Left lung (tissue), 10 donors: ENCODE results near the gene PSMD5. TPM values are rescaled to one million over a fixed set of nuclear protein-coding genes. Genes with fewer than 3 reads are reported as not detected.

Experiments used
- ATAC-seq: fragments of 200-7000 bp; cut with Tn5 transposase; one replicate; pipeline ENCODE4 v1.9.1; 2020; ENCODE audit warnings: moderate library complexity
- DNase-seq, 4 donors: peaks; one replicate each; pipeline ENCODE4 v3.0.0-alpha.2; 2013 to 2020
- H3K27ac ChIP-seq, 2 donors: fragments of 200-600 bp; sonication (generic) in 1 of 2; one replicate each; pipeline versions ENCODE4 v1.5.0 to v1.8.0; 2020 to 2021
- H3K27me3 ChIP-seq, 2 donors: fragments of 200-600 bp; sonication (generic) in 1 of 2; one replicate each; pipeline versions ENCODE4 v1.5.0 to v1.8.0; 2020 to 2021
- H3K36me3 ChIP-seq, 2 donors: fragments of 200-600 bp; sonication (generic) in 1 of 2; one replicate each; pipeline versions ENCODE4 v1.5.0 to v1.8.0; 2020 to 2021
- H3K4me1 ChIP-seq, 2 donors: fragments of 200-600 bp; one replicate each; pipeline ENCODE4 v1.8.0; 2021
- H3K4me3 ChIP-seq, 2 donors: fragments of 200-600 bp; sonication (generic) in 1 of 2; one replicate each; pipeline versions ENCODE4 v1.5.0 to v1.8.0; 2020 to 2021; ENCODE audit warnings: mild to moderate bottlenecking in 1 of 2
- H3K9me3 ChIP-seq, 2 donors: fragments of 200-600 bp; sonication (generic) in 1 of 2; one replicate each; pipeline versions ENCODE4 v1.5.0 to v1.8.0; 2020 to 2021
- CTCF ChIP-seq, 2 donors: fragments of 200-600 bp; sonication (generic) in 1 of 2; IDR thresholded peaks; one replicate each; pipeline versions ENCODE4 v1.5.0 to v1.8.0; 2021; ENCODE audit warnings: antibody characterized with exemption in 2 of 2
- intact Hi-C, 2 donors: fragments of 100-400 bp; cut with DNase I; formaldehyde crosslinking; loops; one replicate each; pipeline versions ENCODE4 v1.11.2 to v1.14.2; 2022
- polyA plus RNA-seq, 6 donors: library from polyadenylated mRNA; unstranded; fragments of 120-200 nt; gene quantifications; one replicate each; pipeline ENCODE4 v1.2.1, GENCODE V29; 2013; ENCODE audit not compliant: insufficient read length in 6 of 6
- total RNA-seq, 2 donors: library from RNA; stranded (reverse); fragmentation: NEBNext Ultra II Directional; extraction: Animal tissue kit (Norgen Biotek cat#: 25700); gene quantifications; one replicate each; pipeline ENCODE4 v1.2.1, GENCODE V29; 2021
- donor health status: DM: no; HTN: yes; CAD: no.
- donor health status: DM: no; HTN: no; CAD: no.

Gene PSMD5
- total and polyA plus RNA-seq, 8 donors = 34.0 to 52.1 (median 43.6) TPM

GRCh38 chr9:120801441-120801840 lies 41.3 kb downstream of the PSMD5 start:
- TF ChIP-seq CTCF (IDR thresholded peaks at IDR 0.05) = no peak
- Histone ChIP-seq H3K9me3 (peaks cover 0 to 24% of the 10 kb centered on the region in 2 donors), H3K27ac (no peak overlapping the region), H3K4me3 (no peak overlapping the region), H3K36me3 (no peaks in the 10 kb centered on the region), H3K27me3 (no peaks in the 10 kb centered on the region), H3K4me1 (no peaks in the 10 kb centered on the region)
- DNase-seq (no peak), ATAC-seq (no peak)
- intact Hi-C loops = no loop called here

GRCh38 chr9:120792898-120793765 lies 49.6 kb downstream of the PSMD5 start, which contains the start of gene FBXW2:
FBXW2 (minus strand) TSS chr9:120793416; CDS start chr9:120788258, 5,158 bp downstream.
- DNase-seq (peak; percentile 88 to 98 (median 94)), ATAC-seq (peak; percentile 99)
- Histone ChIP-seq H3K4me3 (peak within 1 kb of the TSS; percentile 79 to 83), H3K9me3 (no peaks in the 10 kb centered on the region), H3K36me3 (no peaks in the 10 kb centered on the region), H3K27me3 (no peaks in the 10 kb centered on the region), H3K4me1 (peaks cover 22 to 47% of the 10 kb centered on the region in 2 donors), H3K27ac (peak within 1 kb of the TSS; percentile 90 to 93)
- intact Hi-C loops = no loop called here
- no peak for TF ChIP-seq CTCF (IDR thresholded peaks at IDR 0.05)

- intact Hi-C loops = no loop called here
- ATAC-seq (no peak), DNase-seq (no peak)
- Histone ChIP-seq H3K4me1 (peaks cover 23 to 66% of the 10 kb centered on the region in 2 donors), H3K36me3 (peaks cover 0 to 17% of the 10 kb centered on the region in 2 donors), H3K27me3 (no peaks in the 10 kb centered on the region), H3K27ac (no peak overlapping the region), H3K4me3 (peak overlapping the region in 1 of 2 donors; percentile 79), H3K9me3 (no peaks in the 10 kb centered on the region)
- no peak for TF ChIP-seq CTCF (IDR thresholded peaks at IDR 0.05)
These were observed 51.6 kb downstream of the PSMD5 start for GRCh38 chr9:120791161-120791560.

- no peak overlapping the region for H3K4me3 ChIP-seq
- peaks cover 23 to 91% of the 10 kb centered on the region in 2 donors for H3K4me1 ChIP-seq
- DNase-seq (no peak), ATAC-seq (peak; percentile 79)
- intact Hi-C loops = no loop called here
- H3K27me3 ChIP-seq = no peaks in the 10 kb centered on the region
- no peak for TF ChIP-seq CTCF (IDR thresholded peaks at IDR 0.05)
- no peaks in the 10 kb centered on the region for H3K9me3 ChIP-seq
- peaks cover 0 to 32% of the 10 kb centered on the region in 2 donors for H3K36me3 ChIP-seq
- peak overlapping the region; percentile 9 to 31 for H3K27ac ChIP-seq
These were observed 54.8 kb downstream of the PSMD5 start for GRCh38 chr9:120787933-120788332.

- ATAC-seq (no peak), DNase-seq (no peak)
- peaks cover 5 to 75% of the 10 kb centered on the region in 2 donors for H3K4me1 ChIP-seq
- intact Hi-C loops = no loop called here
- H3K9me3 ChIP-seq = no peaks in the 10 kb centered on the region
- peak overlapping the region in 1 of 2 donors; percentile 73 for H3K27ac ChIP-seq
- no peaks in the 10 kb centered on the region for H3K27me3 ChIP-seq
- H3K36me3 ChIP-seq = peaks cover 0 to 46% of the 10 kb centered on the region in 2 donors
- H3K4me3 ChIP-seq = no peak overlapping the region
- no peak for TF ChIP-seq CTCF (IDR thresholded peaks at IDR 0.05)
These were observed 59.1 kb downstream of the PSMD5 start for GRCh38 chr9:120783602-120784047.
